K562 (cell line): ENCODE data around the gene ITGA1. TPM values are rescaled to one million over a fixed set of nuclear protein-coding genes. Genes with fewer than 3 reads are reported as not detected.

Experiments
- ATAC-seq: fragments of 200-7000 bp; cut with Tn5 transposase; 3 replicates; pipeline ENCODE4 v1.9.1; 2020; ENCODE audit warnings: moderate library complexity
- BruUV-seq: library from RNA; stranded (reverse); fragments of 400-500 nt; replicated peaks from 2 replicates; lab custom pipeline; 2021; lab: Mats Ljungman, UMichigan
- CTCF ChIA-PET: fragments of 300-600 bp; formaldehyde crosslinking; extraction: SDS; loops from one replicate; lab custom pipeline; 2021; ENCODE audit warnings: low intra/inter-chr PET ratio; lab: Yijun Ruan, JAX
- POLR2A ChIA-PET: fragments of 300-600, 350-650 bp; sonication (Branson Sonifier 250); formaldehyde crosslinking; extraction: SDS; loops from one replicate; lab custom pipeline; 2021; ENCODE audit warnings: antibody characterized with exemption, inconsistent platforms; lab: Yijun Ruan, JAX
- DNase-seq, 4 experiments: peaks; one replicate each; pipeline versions ENCODE4 v3.0.0 to v3.0.0-alpha.2; 2011 to 2018; ENCODE audit warnings: low spot score in 3 of 4, mixed read lengths in 3 of 4; ENCODE audit errors: extremely low read depth in 1 of 4
- FAIRE-seq: peaks from 2 replicates; lab custom pipeline; 2011; peaks lifted over from hg19 to GRCh38; lab: Jason Lieb, UNC
- H2AFZ ChIP-seq: 2 replicates; pipeline ENCODE4 v1.6.0; 2011; ENCODE audit warnings: low read depth, low read length, control low read depth, inconsistent platforms
- H3K27ac ChIP-seq: fragments of 200-600 bp; 3 replicates; pipeline ENCODE4 v1.8.0; 2011; ENCODE audit warnings: low read depth, mild to moderate bottlenecking, control low read depth, inconsistent platforms, low read length, moderate library complexity, mixed read lengths; ENCODE audit errors: extremely low read depth
- H3K27me3 ChIP-seq, 2 experiments: fragments of 300-600 bp in 1 of 2; 2 replicates in 1 of 2; 3 replicates in 1 of 2; pipeline versions ENCODE4 v1.6.0 to v1.8.0; 2011; ENCODE audit warnings: inconsistent platforms in 2 of 2, low read length in 2 of 2, mild to moderate bottlenecking in 1 of 2, mixed read lengths in 1 of 2, moderate library complexity in 1 of 2; ENCODE audit not compliant: control insufficient read depth in 2 of 2, insufficient read depth in 2 of 2
- H3K36me3 ChIP-seq: fragments of 300-600 bp; 3 replicates; pipeline ENCODE4 v1.8.0; 2011; ENCODE audit warnings: mild to moderate bottlenecking, low read length, inconsistent platforms; ENCODE audit not compliant: control insufficient read depth, insufficient read depth
- H3K4me1 ChIP-seq, 2 experiments: fragments of 200-600 bp in 1 of 2; replicated peaks in 1 of 2; 2 replicates in 1 of 2; 3 replicates in 1 of 2; pipeline versions ENCODE4 v1.5.1 to v1.8.0; 2011; ENCODE audit warnings: inconsistent platforms in 2 of 2, low read length in 2 of 2, mild to moderate bottlenecking in 1 of 2, mixed read lengths in 1 of 2, moderate library complexity in 1 of 2; ENCODE audit not compliant: control insufficient read depth in 2 of 2, insufficient read depth in 2 of 2
- H3K4me2 ChIP-seq: 2 replicates; pipeline ENCODE4 v1.6.1; 2011; ENCODE audit warnings: low read length, control low read depth, inconsistent platforms, mixed read lengths; ENCODE audit not compliant: insufficient read depth
- H3K4me3 ChIP-seq: fragments of 200-600 bp; sonication (generic), shearing (Covaris generic); 2 replicates; pipeline ENCODE4 v1.5.1; 2016; ENCODE audit warnings: control low read depth, inconsistent platforms
- H3K79me2 ChIP-seq: fragments of 200-600 bp; 3 replicates; pipeline ENCODE4 v1.8.0; 2011; ENCODE audit warnings: low read length, inconsistent platforms; ENCODE audit not compliant: control insufficient read depth, insufficient read depth
- H3K9ac ChIP-seq, 2 experiments: 2 replicates each; pipeline versions ENCODE4 v1.6.0 to v1.6.1; 2011; ENCODE audit warnings: low read depth in 2 of 2, low read length in 2 of 2, control low read depth in 1 of 2, inconsistent platforms in 1 of 2, mild to moderate bottlenecking in 1 of 2, mixed read lengths in 1 of 2; ENCODE audit not compliant: insufficient read depth in 1 of 2
- H3K9me1 ChIP-seq: one replicate; pipeline ENCODE4 v1.6.0; 2011; ENCODE audit warnings: inconsistent platforms, mild to moderate bottlenecking, low read length, moderate library complexity; ENCODE audit not compliant: control insufficient read depth, insufficient read depth
- H3K9me3 ChIP-seq: replicated peaks from 2 replicates; pipeline ENCODE4 v1.5.1; 2011; ENCODE audit warnings: low read depth, low read length, inconsistent platforms; ENCODE audit not compliant: control insufficient read depth, insufficient read depth
- H4K20me1 ChIP-seq: replicated peaks from 2 replicates; pipeline ENCODE4 v1.6.1; 2011; ENCODE audit warnings: low read length, inconsistent platforms, mixed read lengths; ENCODE audit not compliant: control insufficient read depth, insufficient read depth
- ARHGAP35 ChIP-seq: fragments of 450-650 bp; IDR thresholded peaks from 2 replicates; pipeline ENCODE4 v1.6.1; 2018; ENCODE audit not compliant: partially characterized antibody
- BMI1 ChIP-seq: fragments of 150-350 bp; IDR thresholded peaks from 2 replicates; pipeline ENCODE4 v1.6.1; 2014; ENCODE audit warnings: low read length
- CBX2 ChIP-seq: fragments of 200-600 bp; sonication (generic); IDR thresholded peaks from one replicate; pipeline ENCODE4 v1.6.1; 2012; ENCODE audit warnings: mild to moderate bottlenecking, low read length, inconsistent platforms; ENCODE audit not compliant: insufficient read depth, poor library complexity, severe bottlenecking
- CHD2 ChIP-seq: IDR thresholded peaks from 2 replicates; pipeline ENCODE4 v1.6.1; 2011; ENCODE audit warnings: low read depth, low read length
- CREBBP ChIP-seq: IDR thresholded peaks from one replicate; pipeline ENCODE4 v1.6.1; 2012; ENCODE audit warnings: low read depth, mild to moderate bottlenecking, control low read depth, inconsistent platforms, low read length
- EGR1 ChIP-seq: fragments of 450-650 bp; conservative IDR thresholded peaks from 2 replicates; pipeline ENCODE4 v1.6.1; 2017; ENCODE audit warnings: mild to moderate bottlenecking
- ELF2 ChIP-seq: fragments of 250-450 bp; sonication (Bioruptor Pico); IDR thresholded peaks from 2 replicates; pipeline ENCODE4 v1.5.0; 2021; ENCODE audit warnings: mild to moderate bottlenecking
- JUNB ChIP-seq: fragments of 450-650 bp; formaldehyde crosslinking; conservative IDR thresholded peaks from 2 replicates; pipeline ENCODE4 v1.4.0; 2020; ENCODE audit warnings: mild to moderate bottlenecking
- MBD1 ChIP-seq: fragments of 250-450 bp; sonication (Bioruptor Pico); IDR thresholded peaks from 2 replicates; pipeline ENCODE4 v1.8.0; 2022; ENCODE audit warnings: inconsistent platforms
- MBD2 ChIP-seq: sonication (generic); IDR thresholded peaks from 2 replicates; pipeline ENCODE4 v1.6.1; 2016; ENCODE audit warnings: low read depth, borderline replicate concordance
- MED1 ChIP-seq: sonication (generic); formaldehyde crosslinking; IDR thresholded peaks from 2 replicates; pipeline ENCODE4 v1.8.1; 2023; ENCODE audit warnings: missing genetic modification reagents, borderline replicate concordance
- NFE2L1 ChIP-seq: fragments of 450-650 bp; IDR thresholded peaks from 2 replicates; pipeline ENCODE4 v1.6.1; 2016; ENCODE audit warnings: missing genetic modification characterization, low read depth, mild to moderate bottlenecking, missing compliant biosample characterization, moderate library complexity, borderline replicate concordance
- NR1H2 ChIP-seq: sonication (generic); formaldehyde crosslinking; IDR thresholded peaks from 2 replicates; pipeline ENCODE4 v1.4.0; 2020; ENCODE audit warnings: mild to moderate bottlenecking, missing genetic modification reagents
- RUNX1 ChIP-seq: sonication (generic); IDR thresholded peaks from 2 replicates; pipeline ENCODE4 v1.6.1; 2016; ENCODE audit warnings: antibody characterized with exemption, low read depth
- SUPT5H ChIP-seq: fragments of 450-650 bp; IDR thresholded peaks from 2 replicates; pipeline ENCODE4 v1.6.1; 2016
- ZBTB11 ChIP-seq, 3 experiments: fragments of 200-800 bp in 1 of 3; fragments of 250-450 bp in 1 of 3; fragments of 450-650 bp in 1 of 3; sonication (Bioruptor Pico) in 1 of 3; sonication (Bioruptor generic) in 1 of 3; formaldehyde crosslinking in 1 of 3; IDR thresholded peaks; 2 replicates each; pipeline versions ENCODE4 v1.6.1 to v1.8.0; 2016 to 2022; ENCODE audit warnings: mild to moderate bottlenecking in 2 of 3, missing genetic modification characterization in 2 of 3, missing compliant biosample characterization in 1 of 3, moderate library complexity in 1 of 3
- ZNF165 ChIP-seq: fragments of 250-450 bp; sonication (Bioruptor Pico); IDR thresholded peaks from 2 replicates; pipeline ENCODE4 v1.4.0; 2020; ENCODE audit warnings: borderline replicate concordance
- ZNF324 ChIP-seq: fragments of 250-450 bp; sonication (Bioruptor Pico); IDR thresholded peaks from 2 replicates; pipeline ENCODE4 v1.4.0; 2020; ENCODE audit warnings: mild to moderate bottlenecking
- ZNF551 ChIP-seq: fragments of 250-450 bp; sonication (Bioruptor Pico); IDR thresholded peaks from 2 replicates; pipeline ENCODE4 v1.5.0; 2021; ENCODE audit warnings: mild to moderate bottlenecking, moderate library complexity
- in situ Hi-C: fragments of 300-500 bp; cut with MboI; formaldehyde crosslinking; loops from 4 replicates; pipeline ENCODE4 v1.15.0; 2018; ENCODE audit warnings: inconsistent platforms, mixed read lengths
- intact Hi-C: fragments of 100-400 bp; cut with micrococcal nuclease; formaldehyde crosslinking; loops from 2 replicates; pipeline ENCODE4 v1.14.2; 2022
- polyA plus RNA-seq, 8 experiments: library from polyadenylated mRNA; depleted of rRNA in 4 of 8; stranded (reverse) in 5 of 8; unstranded in 3 of 8; fragments of >200 nt; fragmentation: Nextera tagmentation in 2 of 8; fragmentation: Illumina TruSeq in 1 of 8; extraction: Ambion mirVana in 2 of 8; extraction: Trizol in 1 of 8; gene quantifications; 2 replicates each; pipeline versions ENCODE4 v1.2.1 to v1.2.3, GENCODE V29; 2011 to 2014; ENCODE audit warnings: inconsistent platforms in 1 of 8, missing spikeins in 1 of 8
- total RNA-seq, 7 experiments: library from RNA; depleted of rRNA in 6 of 7; stranded (reverse); fragments of >200 nt in 6 of 7; fragmentation: Illumina TruSeq in 2 of 7; extraction: Trizol in 2 of 7; gene quantifications; 2 replicates each; pipeline versions ENCODE4 v1.2.1 to v1.2.3, GENCODE V29; 2011 to 2021; ENCODE audit warnings: low replicate concordance in 1 of 7
- TF ChIP-seq, protein P1 (sequence below): fragments of 450-650 bp; formaldehyde crosslinking; IDR thresholded peaks from 2 replicates; pipeline ENCODE4 v1.4.0; 2022; ENCODE audit warnings: missing genetic modification characterization

Gene ITGA1
- total and polyA plus RNA-seq, 9 of the 15 experiments (the other 6 are each of a cell fraction or from before 2014, with no cell fraction given), result 0.04 to 0.22 TPM; not detected in 7

GRCh38 chr5:52880541-52880940, 92.8 kb downstream of the ITGA1 start:
- no peaks in the 10 kb centered on the region for H4K20me1 ChIP-seq
- in situ Hi-C loops (no loop called here), intact Hi-C loops (no loop called here)
- no peaks in the 10 kb centered on the region for H3K4me1 ChIP-seq
- no peaks in the 10 kb centered on the region for H3K27me3 ChIP-seq
- CTCF ChIA-PET, result no interaction called here
- H3K9me3 ChIP-seq, result no peaks in the 10 kb centered on the region
- POLR2A ChIA-PET, result no interaction called here
- H3K4me3 ChIP-seq, result no peak overlapping the region
- H3K9me1 ChIP-seq, result no peaks in the 10 kb centered on the region
- no peak overlapping the region for H3K4me2 ChIP-seq
- no peak for FAIRE-seq
- ATAC-seq, result no peak
- DNase-seq, result no peak
- BruUV-seq, result no TSS peak
- H3K79me2 ChIP-seq, result no peaks in the 10 kb centered on the region
- TF ChIP-seq ZBTB11 (CRISPR knock-in tag; IDR thresholded peaks at IDR 0.05), result no peak
- no peak for TF ChIP-seq MBD1 (CRISPR knock-in tag)
- TF ChIP-seq CBX2, result no peak
- TF ChIP-seq BMI1, result no peak
- no peak for TF ChIP-seq ZNF551
- TF ChIP-seq RUNX1, result no peak
- TF ChIP-seq NR1H2 (CRISPR knock-in tag), result no peak
- no peak for TF ChIP-seq ARHGAP35
- TF ChIP-seq ELF2, result no peak
- TF ChIP-seq, protein P1, sequence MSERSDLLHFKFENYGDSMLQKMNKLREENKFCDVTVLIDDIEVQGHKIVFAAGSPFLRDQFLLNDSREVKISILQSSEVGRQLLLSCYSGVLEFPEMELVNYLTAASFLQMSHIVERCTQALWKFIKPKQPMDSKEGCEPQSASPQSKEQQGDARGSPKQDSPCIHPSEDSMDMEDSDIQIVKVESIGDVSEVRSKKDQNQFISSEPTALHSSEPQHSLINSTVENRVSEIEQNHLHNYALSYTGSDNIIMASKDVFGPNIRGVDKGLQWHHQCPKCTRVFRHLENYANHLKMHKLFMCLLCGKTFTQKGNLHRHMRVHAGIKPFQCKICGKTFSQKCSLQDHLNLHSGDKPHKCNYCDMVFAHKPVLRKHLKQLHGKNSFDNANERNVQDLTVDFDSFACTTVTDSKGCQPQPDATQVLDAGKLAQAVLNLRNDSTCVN (CRISPR knock-in tag), result no peak
- no peak for TF ChIP-seq ZNF324 (CRISPR knock-in tag)
- TF ChIP-seq JUNB, result no peak
- no peak for TF ChIP-seq CHD2
- no peak for TF ChIP-seq CREBBP
- TF ChIP-seq EGR1, result no peak
- TF ChIP-seq MED1 (CRISPR knock-in tag), result no peak
- no peak for TF ChIP-seq ZNF165 (CRISPR knock-in tag)
- TF ChIP-seq SUPT5H, result no peak
- no peak for TF ChIP-seq MBD2
- no peak for TF ChIP-seq NFE2L1
- no peak overlapping the region for H3K9ac ChIP-seq
- H2AFZ ChIP-seq, result no peak overlapping the region
- H3K27ac ChIP-seq, result no peak overlapping the region
- no peaks in the 10 kb centered on the region for H3K36me3 ChIP-seq
